GM23338 (cell line): ENCODE data around the gene IL24. TPM values are rescaled to one million over a fixed set of nuclear protein-coding genes. Genes with fewer than 3 reads are reported as not detected.

Experiments used
- ATAC-seq: fragments of 200-7000 bp; cut with Tn5 transposase; 3 replicates; pipeline ENCODE4 v1.9.1; 2020
- DNase-seq: peaks from one replicate; pipeline ENCODE4 v3.0.0-alpha.2; 2015; ENCODE audit warnings: low spot score
- H2AFZ ChIP-seq: fragments of 200-600 bp; sonication (generic); 2 replicates; pipeline ENCODE4 v1.8.0; 2016; ENCODE audit warnings: antibody characterized with exemption, mild to moderate bottlenecking, moderate library complexity
- H3F3A ChIP-seq: fragments of 200-600 bp; sonication (generic); replicated peaks from 2 replicates; pipeline ENCODE4 v1.8.0; 2017; ENCODE audit warnings: antibody characterized with exemption, mixed run types, low read depth
- H3K27ac ChIP-seq: fragments of 200-600 bp; sonication (generic); 2 replicates; pipeline ENCODE4 v1.6.1; 2016; ENCODE audit warnings: low read depth
- H3K27me3 ChIP-seq: fragments of 200-600 bp; sonication (generic); 2 replicates; pipeline ENCODE4 v1.8.0; 2016; ENCODE audit warnings: mild to moderate bottlenecking, mixed run types, moderate library complexity; ENCODE audit not compliant: insufficient read depth
- H3K36me3 ChIP-seq: fragments of 200-600 bp; sonication (generic); 2 replicates; pipeline ENCODE4 v1.8.0; 2016; ENCODE audit warnings: mild to moderate bottlenecking; ENCODE audit not compliant: insufficient read depth
- H3K4me1 ChIP-seq: fragments of 200-600 bp; sonication (generic); 2 replicates; pipeline ENCODE4 v1.8.0; 2016; ENCODE audit warnings: mild to moderate bottlenecking, moderate library complexity; ENCODE audit not compliant: insufficient read depth
- H3K4me2 ChIP-seq: fragments of 200-600 bp; sonication (generic); 2 replicates; pipeline ENCODE4 v1.7.1; 2017; ENCODE audit warnings: mixed run types
- H3K4me3 ChIP-seq: fragments of 200-600 bp; sonication (generic); 2 replicates; pipeline ENCODE4 v1.6.1; 2016; ENCODE audit warnings: mixed run types
- H3K79me2 ChIP-seq: fragments of 200-600 bp; sonication (generic); replicated peaks from 2 replicates; pipeline ENCODE4 v1.8.0; 2017; ENCODE audit warnings: mild to moderate bottlenecking; ENCODE audit not compliant: insufficient read depth
- H3K9me2 ChIP-seq: fragments of 200-600 bp; sonication (generic); 2 replicates; pipeline ENCODE4 v1.8.0; 2017; ENCODE audit not compliant: insufficient read depth
- H4K20me1 ChIP-seq: fragments of 200-600 bp; sonication (generic); replicated peaks from 2 replicates; pipeline ENCODE4 v1.8.0; 2017; ENCODE audit warnings: mild to moderate bottlenecking; ENCODE audit not compliant: insufficient read depth
- H3K27ac Mint-ChIP-seq: 2 replicates; pipeline ENCODE4 v1.8.0; 2020; ENCODE audit warnings: inconsistent platforms, mild to moderate bottlenecking, moderate library complexity, mixed read lengths
- H3K27me3 Mint-ChIP-seq: 3 replicates; pipeline ENCODE4 v1.8.0; 2022; ENCODE audit warnings: low read depth, mild to moderate bottlenecking, moderate library complexity, mixed read lengths, inconsistent platforms; ENCODE audit not compliant: insufficient read depth, poor library complexity
- H3K36me3 Mint-ChIP-seq: 3 replicates; pipeline ENCODE4 v1.8.0; 2021; ENCODE audit warnings: low read depth, mild to moderate bottlenecking, inconsistent platforms, moderate library complexity, mixed read lengths
- H3K4me1 Mint-ChIP-seq: 3 replicates; pipeline ENCODE4 v1.8.0; 2020; ENCODE audit warnings: mild to moderate bottlenecking, inconsistent platforms, mixed read lengths
- H3K4me3 Mint-ChIP-seq: 3 replicates; pipeline ENCODE4 v1.8.0; 2021; ENCODE audit warnings: moderate library complexity, mild to moderate bottlenecking, inconsistent platforms, mixed read lengths
- H3K9me3 Mint-ChIP-seq: 3 replicates; pipeline ENCODE4 v1.8.0; 2020; ENCODE audit warnings: moderate library complexity, mild to moderate bottlenecking, inconsistent platforms, mixed read lengths
- CREB1 ChIP-seq: fragments of 250-450 bp; sonication (Bioruptor Pico); IDR thresholded peaks from 2 replicates; pipeline ENCODE4 v1.5.0; 2020; ENCODE audit warnings: low read depth, mild to moderate bottlenecking, moderate library complexity
- EZH2phosphoT487 ChIP-seq: fragments of 200-600 bp; sonication (generic); IDR thresholded peaks from one replicate; pipeline ENCODE4 v1.8.1; 2018; ENCODE audit warnings: antibody characterized with exemption; ENCODE audit not compliant: unreplicated experiment
- JUNB ChIP-seq: IDR thresholded peaks from one replicate; pipeline ENCODE4 v1.6.1; 2016; ENCODE audit warnings: antibody characterized with exemption; ENCODE audit not compliant: unreplicated experiment
- NANOG ChIP-seq: IDR thresholded peaks from 2 replicates; pipeline ENCODE4 v1.6.1; 2016; ENCODE audit warnings: antibody characterized with exemption, borderline replicate concordance
- STAT1 ChIP-seq: IDR thresholded peaks from one replicate; pipeline ENCODE4 v1.6.1; 2016; ENCODE audit warnings: antibody characterized with exemption; ENCODE audit not compliant: unreplicated experiment
- polyA plus RNA-seq: library from polyadenylated mRNA; unstranded; fragments of >200 nt; fragmentation: Nextera tagmentation; extraction: Ambion mirVana; gene quantifications from 2 replicates; pipeline ENCODE4 v1.2.1, GENCODE V29; 2016
- total RNA-seq: library from RNA; depleted of rRNA; stranded (reverse); fragments of >200 nt; shearing (Covaris generic); gene quantifications from 2 replicates; pipeline ENCODE4 v1.2.3, GENCODE V29; 2014
- TF ChIP-seq, protein P1 (sequence below): IDR thresholded peaks from 2 replicates; pipeline ENCODE4 v1.6.1; 2016; ENCODE audit warnings: antibody characterized with exemption
- TF ChIP-seq, protein P2 (sequence below): IDR thresholded peaks from one replicate; pipeline ENCODE4 v1.6.1; 2018; ENCODE audit warnings: antibody characterized with exemption; ENCODE audit not compliant: unreplicated experiment
- TF ChIP-seq, protein P3 (sequence below): fragments of 250-450 bp; sonication (Bioruptor Pico); IDR thresholded peaks from 2 replicates; pipeline ENCODE4 v1.5.0; 2020; ENCODE audit warnings: mild to moderate bottlenecking, moderate library complexity
- TF ChIP-seq, protein P4 (sequence below), 2 experiments: fragments of 200-600 bp in 1 of 2; sonication (generic) in 1 of 2; conservative IDR thresholded peaks; 2 replicates each; pipeline versions ENCODE4 v1.5.1 to v1.6.1; 2016 to 2017; ENCODE audit warnings: antibody characterized with exemption in 2 of 2, low read depth in 2 of 2, mild to moderate bottlenecking in 2 of 2, moderate library complexity in 1 of 2

The IL24 gene
- total and polyA plus RNA-seq, 2 experiments from 2014 or later: not detected

DNA sequence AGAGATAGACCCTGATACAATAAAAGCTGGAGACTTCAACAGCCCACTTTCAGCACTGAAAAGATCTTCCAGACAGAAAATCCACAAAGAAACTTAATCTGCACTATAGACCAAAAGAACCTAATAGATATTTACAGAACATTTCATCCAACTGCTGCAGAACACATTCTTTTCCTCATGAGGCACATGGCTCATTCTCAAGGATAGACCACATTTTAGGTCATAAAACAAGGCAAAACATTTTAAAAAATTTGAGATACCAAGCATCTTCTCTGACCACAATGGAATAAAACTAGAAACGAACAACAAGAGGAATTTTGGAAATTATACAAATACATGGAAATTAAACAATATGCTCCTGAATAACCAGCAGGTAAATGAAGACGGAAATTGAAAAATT, 46.8 kb upstream of the IL24 start:
- no peak overlapping the region for H3K27ac Mint-ChIP-seq
- no peak overlapping the region for H3K4me2 ChIP-seq
- H3K36me3 Mint-ChIP-seq: no peaks in the 10 kb centered on the region
- H3K79me2 ChIP-seq: no peaks in the 10 kb centered on the region
- DNase-seq (no peak), ATAC-seq (no peak)
- no peaks in the 10 kb centered on the region for H4K20me1 ChIP-seq
- H3K4me1 ChIP-seq: no peaks in the 10 kb centered on the region
- TF ChIP-seq, protein P1, sequence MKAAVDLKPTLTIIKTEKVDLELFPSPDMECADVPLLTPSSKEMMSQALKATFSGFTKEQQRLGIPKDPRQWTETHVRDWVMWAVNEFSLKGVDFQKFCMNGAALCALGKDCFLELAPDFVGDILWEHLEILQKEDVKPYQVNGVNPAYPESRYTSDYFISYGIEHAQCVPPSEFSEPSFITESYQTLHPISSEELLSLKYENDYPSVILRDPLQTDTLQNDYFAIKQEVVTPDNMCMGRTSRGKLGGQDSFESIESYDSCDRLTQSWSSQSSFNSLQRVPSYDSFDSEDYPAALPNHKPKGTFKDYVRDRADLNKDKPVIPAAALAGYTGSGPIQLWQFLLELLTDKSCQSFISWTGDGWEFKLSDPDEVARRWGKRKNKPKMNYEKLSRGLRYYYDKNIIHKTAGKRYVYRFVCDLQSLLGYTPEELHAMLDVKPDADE: no peak
- TF ChIP-seq STAT1: no peak
- no peaks in the 10 kb centered on the region for H3K36me3 ChIP-seq
- peaks cover 18% of the 10 kb centered on the region for H3K9me3 Mint-ChIP-seq
- H3K4me3 Mint-ChIP-seq: no peak overlapping the region
- H3K27me3 ChIP-seq: no peaks in the 10 kb centered on the region
- H2AFZ ChIP-seq: no peak overlapping the region
- no peaks in the 10 kb centered on the region for H3F3A ChIP-seq
- H3K4me1 Mint-ChIP-seq: no peaks in the 10 kb centered on the region
- no peak overlapping the region for H3K4me3 ChIP-seq
- H3K9me2 ChIP-seq: no peaks in the 10 kb centered on the region
- H3K27ac ChIP-seq: no peak overlapping the region
- H3K27me3 Mint-ChIP-seq: no peaks in the 10 kb centered on the region

DNA sequence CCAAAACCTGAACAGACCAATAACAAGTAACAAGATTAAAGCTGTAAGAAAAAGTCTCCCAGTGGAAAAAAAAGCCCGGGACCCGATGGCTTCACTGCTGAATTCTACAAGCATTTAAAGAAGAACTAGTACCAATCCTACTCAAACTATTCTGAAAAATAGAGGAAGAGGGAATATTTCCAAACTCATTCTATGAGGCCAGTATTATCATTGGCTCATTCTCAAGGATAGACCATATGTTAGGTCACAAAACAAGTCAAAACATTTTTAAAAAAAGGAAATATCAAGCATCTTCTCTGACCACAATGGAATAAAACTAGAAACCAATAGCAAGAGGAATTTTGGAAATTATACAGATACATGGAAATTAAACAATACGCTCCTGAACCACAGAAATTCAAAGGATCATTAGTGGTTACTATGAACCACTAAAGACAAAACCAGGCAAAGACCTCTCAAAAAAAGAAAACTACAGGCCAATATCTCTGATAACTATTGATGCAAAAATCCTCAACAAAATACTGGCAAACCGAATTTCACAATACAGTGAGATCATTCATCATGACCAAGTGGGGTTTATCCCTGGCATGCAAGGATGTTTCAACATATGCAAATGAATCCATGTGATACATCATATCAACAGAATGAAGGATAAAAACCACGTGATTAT, 45.8 kb upstream of the IL24 start:
- Histone ChIP-seq H3K4me1 (no peaks in the 10 kb centered on the region), H4K20me1 (no peaks in the 10 kb centered on the region), H2AFZ (no peak overlapping the region), H3K36me3 (no peaks in the 10 kb centered on the region), H3K79me2 (no peaks in the 10 kb centered on the region), H3K27me3 (no peaks in the 10 kb centered on the region), H3K4me3 (no peak overlapping the region), H3K27ac (no peak overlapping the region), H3F3A (no peaks in the 10 kb centered on the region), H3K9me2 (no peaks in the 10 kb centered on the region), H3K4me2 (no peak overlapping the region)
- DNase-seq (no peak), ATAC-seq (no peak)
- no peaks in the 10 kb centered on the region for H3K36me3 Mint-ChIP-seq
- no peak overlapping the region for H3K27ac Mint-ChIP-seq
- H3K9me3 Mint-ChIP-seq: peaks cover 18% of the 10 kb centered on the region
- H3K4me1 Mint-ChIP-seq: no peaks in the 10 kb centered on the region
- no peaks in the 10 kb centered on the region for H3K27me3 Mint-ChIP-seq
- no peak overlapping the region for H3K4me3 Mint-ChIP-seq
- TF ChIP-seq, protein P2, sequence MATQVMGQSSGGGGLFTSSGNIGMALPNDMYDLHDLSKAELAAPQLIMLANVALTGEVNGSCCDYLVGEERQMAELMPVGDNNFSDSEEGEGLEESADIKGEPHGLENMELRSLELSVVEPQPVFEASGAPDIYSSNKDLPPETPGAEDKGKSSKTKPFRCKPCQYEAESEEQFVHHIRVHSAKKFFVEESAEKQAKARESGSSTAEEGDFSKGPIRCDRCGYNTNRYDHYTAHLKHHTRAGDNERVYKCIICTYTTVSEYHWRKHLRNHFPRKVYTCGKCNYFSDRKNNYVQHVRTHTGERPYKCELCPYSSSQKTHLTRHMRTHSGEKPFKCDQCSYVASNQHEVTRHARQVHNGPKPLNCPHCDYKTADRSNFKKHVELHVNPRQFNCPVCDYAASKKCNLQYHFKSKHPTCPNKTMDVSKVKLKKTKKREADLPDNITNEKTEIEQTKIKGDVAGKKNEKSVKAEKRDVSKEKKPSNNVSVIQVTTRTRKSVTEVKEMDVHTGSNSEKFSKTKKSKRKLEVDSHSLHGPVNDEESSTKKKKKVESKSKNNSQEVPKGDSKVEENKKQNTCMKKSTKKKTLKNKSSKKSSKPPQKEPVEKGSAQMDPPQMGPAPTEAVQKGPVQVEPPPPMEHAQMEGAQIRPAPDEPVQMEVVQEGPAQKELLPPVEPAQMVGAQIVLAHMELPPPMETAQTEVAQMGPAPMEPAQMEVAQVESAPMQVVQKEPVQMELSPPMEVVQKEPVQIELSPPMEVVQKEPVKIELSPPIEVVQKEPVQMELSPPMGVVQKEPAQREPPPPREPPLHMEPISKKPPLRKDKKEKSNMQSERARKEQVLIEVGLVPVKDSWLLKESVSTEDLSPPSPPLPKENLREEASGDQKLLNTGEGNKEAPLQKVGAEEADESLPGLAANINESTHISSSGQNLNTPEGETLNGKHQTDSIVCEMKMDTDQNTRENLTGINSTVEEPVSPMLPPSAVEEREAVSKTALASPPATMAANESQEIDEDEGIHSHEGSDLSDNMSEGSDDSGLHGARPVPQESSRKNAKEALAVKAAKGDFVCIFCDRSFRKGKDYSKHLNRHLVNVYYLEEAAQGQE: no peak
- TF ChIP-seq, protein P3, sequence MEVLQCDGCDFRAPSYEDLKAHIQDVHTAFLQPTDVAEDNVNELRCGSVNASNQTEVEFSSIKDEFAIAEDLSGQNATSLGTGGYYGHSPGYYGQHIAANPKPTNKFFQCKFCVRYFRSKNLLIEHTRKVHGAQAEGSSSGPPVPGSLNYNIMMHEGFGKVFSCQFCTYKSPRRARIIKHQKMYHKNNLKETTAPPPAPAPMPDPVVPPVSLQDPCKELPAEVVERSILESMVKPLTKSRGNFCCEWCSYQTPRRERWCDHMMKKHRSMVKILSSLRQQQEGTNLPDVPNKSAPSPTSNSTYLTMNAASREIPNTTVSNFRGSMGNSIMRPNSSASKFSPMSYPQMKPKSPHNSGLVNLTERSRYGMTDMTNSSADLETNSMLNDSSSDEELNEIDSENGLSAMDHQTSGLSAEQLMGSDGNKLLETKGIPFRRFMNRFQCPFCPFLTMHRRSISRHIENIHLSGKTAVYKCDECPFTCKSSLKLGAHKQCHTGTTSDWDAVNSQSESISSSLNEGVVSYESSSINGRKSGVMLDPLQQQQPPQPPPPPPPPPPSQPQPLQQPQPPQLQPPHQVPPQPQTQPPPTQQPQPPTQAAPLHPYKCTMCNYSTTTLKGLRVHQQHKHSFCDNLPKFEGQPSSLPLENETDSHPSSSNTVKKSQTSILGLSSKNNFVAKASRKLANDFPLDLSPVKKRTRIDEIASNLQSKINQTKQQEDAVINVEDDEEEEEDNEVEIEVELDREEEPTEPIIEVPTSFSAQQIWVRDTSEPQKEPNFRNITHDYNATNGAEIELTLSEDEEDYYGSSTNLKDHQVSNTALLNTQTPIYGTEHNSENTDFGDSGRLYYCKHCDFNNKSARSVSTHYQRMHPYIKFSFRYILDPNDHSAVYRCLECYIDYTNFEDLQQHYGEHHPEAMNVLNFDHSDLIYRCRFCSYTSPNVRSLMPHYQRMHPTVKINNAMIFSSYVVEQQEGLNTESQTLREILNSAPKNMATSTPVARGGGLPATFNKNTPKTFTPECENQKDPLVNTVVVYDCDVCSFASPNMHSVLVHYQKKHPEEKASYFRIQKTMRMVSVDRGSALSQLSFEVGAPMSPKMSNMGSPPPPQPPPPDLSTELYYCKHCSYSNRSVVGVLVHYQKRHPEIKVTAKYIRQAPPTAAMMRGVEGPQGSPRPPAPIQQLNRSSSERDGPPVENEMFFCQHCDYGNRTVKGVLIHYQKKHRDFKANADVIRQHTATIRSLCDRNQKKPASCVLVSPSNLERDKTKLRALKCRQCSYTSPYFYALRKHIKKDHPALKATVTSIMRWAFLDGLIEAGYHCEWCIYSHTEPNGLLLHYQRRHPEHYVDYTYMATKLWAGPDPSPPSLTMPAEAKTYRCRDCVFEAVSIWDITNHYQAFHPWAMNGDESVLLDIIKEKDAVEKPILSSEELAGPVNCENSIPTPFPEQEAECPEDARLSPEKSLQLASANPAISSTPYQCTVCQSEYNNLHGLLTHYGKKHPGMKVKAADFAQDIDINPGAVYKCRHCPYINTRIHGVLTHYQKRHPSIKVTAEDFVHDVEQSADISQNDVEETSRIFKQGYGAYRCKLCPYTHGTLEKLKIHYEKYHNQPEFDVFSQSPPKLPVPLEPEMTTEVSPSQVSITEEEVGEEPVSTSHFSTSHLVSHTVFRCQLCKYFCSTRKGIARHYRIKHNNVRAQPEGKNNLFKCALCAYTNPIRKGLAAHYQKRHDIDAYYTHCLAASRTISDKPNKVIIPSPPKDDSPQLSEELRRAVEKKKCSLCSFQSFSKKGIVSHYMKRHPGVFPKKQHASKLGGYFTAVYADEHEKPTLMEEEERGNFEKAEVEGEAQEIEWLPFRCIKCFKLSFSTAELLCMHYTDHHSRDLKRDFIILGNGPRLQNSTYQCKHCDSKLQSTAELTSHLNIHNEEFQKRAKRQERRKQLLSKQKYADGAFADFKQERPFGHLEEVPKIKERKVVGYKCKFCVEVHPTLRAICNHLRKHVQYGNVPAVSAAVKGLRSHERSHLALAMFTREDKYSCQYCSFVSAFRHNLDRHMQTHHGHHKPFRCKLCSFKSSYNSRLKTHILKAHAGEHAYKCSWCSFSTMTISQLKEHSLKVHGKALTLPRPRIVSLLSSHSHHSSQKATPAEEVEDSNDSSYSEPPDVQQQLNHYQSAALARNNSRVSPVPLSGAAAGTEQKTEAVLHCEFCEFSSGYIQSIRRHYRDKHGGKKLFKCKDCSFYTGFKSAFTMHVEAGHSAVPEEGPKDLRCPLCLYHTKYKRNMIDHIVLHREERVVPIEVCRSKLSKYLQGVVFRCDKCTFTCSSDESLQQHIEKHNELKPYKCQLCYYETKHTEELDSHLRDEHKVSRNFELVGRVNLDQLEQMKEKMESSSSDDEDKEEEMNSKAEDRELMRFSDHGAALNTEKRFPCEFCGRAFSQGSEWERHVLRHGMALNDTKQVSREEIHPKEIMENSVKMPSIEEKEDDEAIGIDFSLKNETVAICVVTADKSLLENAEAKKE: no peak
- TF ChIP-seq EZH2phosphoT487 (no peak), JUNB (no peak), NANOG (no peak), CREB1 (CRISPR knock-in tag) (no peak)
- TF ChIP-seq, protein P4, sequence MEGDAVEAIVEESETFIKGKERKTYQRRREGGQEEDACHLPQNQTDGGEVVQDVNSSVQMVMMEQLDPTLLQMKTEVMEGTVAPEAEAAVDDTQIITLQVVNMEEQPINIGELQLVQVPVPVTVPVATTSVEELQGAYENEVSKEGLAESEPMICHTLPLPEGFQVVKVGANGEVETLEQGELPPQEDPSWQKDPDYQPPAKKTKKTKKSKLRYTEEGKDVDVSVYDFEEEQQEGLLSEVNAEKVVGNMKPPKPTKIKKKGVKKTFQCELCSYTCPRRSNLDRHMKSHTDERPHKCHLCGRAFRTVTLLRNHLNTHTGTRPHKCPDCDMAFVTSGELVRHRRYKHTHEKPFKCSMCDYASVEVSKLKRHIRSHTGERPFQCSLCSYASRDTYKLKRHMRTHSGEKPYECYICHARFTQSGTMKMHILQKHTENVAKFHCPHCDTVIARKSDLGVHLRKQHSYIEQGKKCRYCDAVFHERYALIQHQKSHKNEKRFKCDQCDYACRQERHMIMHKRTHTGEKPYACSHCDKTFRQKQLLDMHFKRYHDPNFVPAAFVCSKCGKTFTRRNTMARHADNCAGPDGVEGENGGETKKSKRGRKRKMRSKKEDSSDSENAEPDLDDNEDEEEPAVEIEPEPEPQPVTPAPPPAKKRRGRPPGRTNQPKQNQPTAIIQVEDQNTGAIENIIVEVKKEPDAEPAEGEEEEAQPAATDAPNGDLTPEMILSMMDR (conservative IDR thresholded peaks at IDR 0.05; ENCODE audit: low read depth in 2 of 2): no peak
